DOHH2 (cell line): ENCODE results near the gene USHBP1.
"Not testable (repeated sequence)": the region's sequence is repeated elsewhere in the genome, so short reads cannot be mapped to it uniquely, and the experiment has no call there.

Experiments used
- CTCF ChIP-seq: fragments of 200-600 bp; sonication (generic); IDR thresholded peaks from one replicate; pipeline ENCODE4 v1.5.1; 2014; ENCODE audit warnings: antibody characterized with exemption, mild to moderate bottlenecking, low read depth, low read length; ENCODE audit not compliant: poor library complexity, severe bottlenecking
- EZH2phosphoT487 ChIP-seq: fragments of 200-600 bp; sonication (generic); IDR thresholded peaks from 2 replicates; pipeline ENCODE4 v1.6.1; 2017; ENCODE audit warnings: borderline replicate concordance, mild to moderate bottlenecking, antibody characterized with exemption, low read length, moderate library complexity, mixed read lengths

GRCh38 chr19:17295551-17295950 lies 31.0 kb upstream of the USHBP1 start:
- not testable (repeated sequence) for TF ChIP-seq CTCF, EZH2phosphoT487
